Activated B cell treated with CpG ODN at 0.5 μM for 24 hours (primary cell): ENCODE data around the gene NUDT13. TPM values are rescaled to one million over a fixed set of nuclear protein-coding genes. Genes with fewer than 3 reads are reported as not detected.

ENCODE experiments used
- ATAC-seq: fragments of 200-7000 bp; cut with Tn5 transposase; one replicate; pipeline ENCODE4 v1.10.0; 2021; ENCODE audit warnings: low read depth, mild to moderate bottlenecking, moderate library complexity
- CTCF ChIA-PET: fragments of 350-600 bp; sonication (Branson Sonifier 250); formaldehyde crosslinking; loops from one replicate; lab custom pipeline; 2021; ENCODE audit warnings: antibody characterized with exemption; lab: Charles Lee
- POLR2A ChIA-PET: fragments of 350-600 bp; sonication (Branson Sonifier 250); formaldehyde crosslinking; loops from one replicate; lab custom pipeline; 2021; ENCODE audit warnings: antibody characterized with exemption; lab: Charles Lee
- DNase-seq: peaks from one replicate; pipeline ENCODE4 v3.0.0; 2022
- H3K27ac Mint-ChIP-seq: one replicate; pipeline ENCODE4 v1.8.0; 2020; ENCODE audit warnings: mixed read lengths
- H3K27me3 Mint-ChIP-seq: one replicate; pipeline ENCODE4 v1.8.0; 2021; ENCODE audit warnings: mixed read lengths
- H3K36me3 Mint-ChIP-seq: one replicate; pipeline ENCODE4 v1.8.0; 2021; ENCODE audit warnings: low read depth, mixed read lengths
- H3K4me1 Mint-ChIP-seq: one replicate; pipeline ENCODE4 v1.8.0; 2021; ENCODE audit warnings: mixed read lengths
- H3K4me3 Mint-ChIP-seq: one replicate; pipeline ENCODE4 v1.8.0; 2020; ENCODE audit warnings: mild to moderate bottlenecking, mixed read lengths
- H3K9me3 Mint-ChIP-seq: one replicate; pipeline ENCODE4 v1.8.0; 2020; ENCODE audit warnings: mixed read lengths
- intact Hi-C: fragments of 100-400 bp; cut with micrococcal nuclease; formaldehyde crosslinking; loops from one replicate; pipeline ENCODE4 v1.15.1; 2024
- total RNA-seq: library from RNA; stranded (reverse); gene quantifications from 2 replicates; pipeline ENCODE4 v1.2.3, GENCODE V29; 2022
- TF ChIP-seq, protein P1 (sequence below): fragments of 200-600 bp; IDR thresholded peaks from one replicate; pipeline ENCODE4 v1.8.0; 2022; ENCODE audit warnings: antibody characterized with exemption, mild to moderate bottlenecking

The NUDT13 gene
- total RNA-seq, 1 donor from 2014 or later = 4.6 TPM

GRCh38 chr10:73116017-73116416 is 5.8 kb downstream of the NUDT13 start:
- Mint-ChIP-seq H3K36me3 (peaks cover 21% of the 10 kb centered on the region), H3K27ac (no peak overlapping the region), H3K27me3 (no peaks in the 10 kb centered on the region), H3K4me3 (no peak overlapping the region), H3K9me3 (no peaks in the 10 kb centered on the region), H3K4me1 (peaks cover 11% of the 10 kb centered on the region)
- ATAC-seq = no peak
- DNase-seq = no peak
- ChIA-PET CTCF (no interaction called here), POLR2A (interaction anchor here (0.5 kb wide), 1 partner anchor 38 kb away, joined by 4 read pairs; no protein-coding TSS in a partner anchor)
- TF ChIP-seq, protein P1, sequence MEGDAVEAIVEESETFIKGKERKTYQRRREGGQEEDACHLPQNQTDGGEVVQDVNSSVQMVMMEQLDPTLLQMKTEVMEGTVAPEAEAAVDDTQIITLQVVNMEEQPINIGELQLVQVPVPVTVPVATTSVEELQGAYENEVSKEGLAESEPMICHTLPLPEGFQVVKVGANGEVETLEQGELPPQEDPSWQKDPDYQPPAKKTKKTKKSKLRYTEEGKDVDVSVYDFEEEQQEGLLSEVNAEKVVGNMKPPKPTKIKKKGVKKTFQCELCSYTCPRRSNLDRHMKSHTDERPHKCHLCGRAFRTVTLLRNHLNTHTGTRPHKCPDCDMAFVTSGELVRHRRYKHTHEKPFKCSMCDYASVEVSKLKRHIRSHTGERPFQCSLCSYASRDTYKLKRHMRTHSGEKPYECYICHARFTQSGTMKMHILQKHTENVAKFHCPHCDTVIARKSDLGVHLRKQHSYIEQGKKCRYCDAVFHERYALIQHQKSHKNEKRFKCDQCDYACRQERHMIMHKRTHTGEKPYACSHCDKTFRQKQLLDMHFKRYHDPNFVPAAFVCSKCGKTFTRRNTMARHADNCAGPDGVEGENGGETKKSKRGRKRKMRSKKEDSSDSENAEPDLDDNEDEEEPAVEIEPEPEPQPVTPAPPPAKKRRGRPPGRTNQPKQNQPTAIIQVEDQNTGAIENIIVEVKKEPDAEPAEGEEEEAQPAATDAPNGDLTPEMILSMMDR = no peak
- intact Hi-C loops = no loop called here

GRCh38 chr10:73117976-73118743 is 7.9 kb downstream of the NUDT13 start:
- peaks cover 6% of the 10 kb centered on the region for H3K4me1 Mint-ChIP-seq
- intact Hi-C loops = no loop called here
- H3K36me3 Mint-ChIP-seq = peaks cover 26% of the 10 kb centered on the region
- CTCF ChIA-PET = no interaction called here
- H3K4me3 Mint-ChIP-seq = no peak overlapping the region
- H3K27me3 Mint-ChIP-seq = no peaks in the 10 kb centered on the region
- ATAC-seq (peak; percentile 34), DNase-seq (no peak)
- POLR2A ChIA-PET = interaction anchor here (0.6 kb wide), 1 partner anchor 63 kb away, joined by 4 read pairs; no protein-coding TSS in a partner anchor
- H3K27ac Mint-ChIP-seq = no peak overlapping the region
- TF ChIP-seq, protein P1 = no peak
- H3K9me3 Mint-ChIP-seq = no peaks in the 10 kb centered on the region

- Mint-ChIP-seq H3K4me3 (no peak overlapping the region), H3K9me3 (no peaks in the 10 kb centered on the region), H3K36me3 (peaks cover 35% of the 10 kb centered on the region), H3K4me1 (peaks cover 6% of the 10 kb centered on the region), H3K27ac (no peak overlapping the region), H3K27me3 (no peaks in the 10 kb centered on the region)
- DNase-seq (no peak), ATAC-seq (no peak)
- intact Hi-C loops = no loop called here
- ChIA-PET CTCF (no interaction called here), POLR2A (interaction anchor here (0.6 kb wide), 1 partner anchor 1418 kb away, joined by 4 read pairs; no protein-coding TSS in a partner anchor)
- TF ChIP-seq, protein P1 = no peak
These were observed 9.2 kb downstream of the NUDT13 start for GRCh38 chr10:73119457-73119856.

DNA sequence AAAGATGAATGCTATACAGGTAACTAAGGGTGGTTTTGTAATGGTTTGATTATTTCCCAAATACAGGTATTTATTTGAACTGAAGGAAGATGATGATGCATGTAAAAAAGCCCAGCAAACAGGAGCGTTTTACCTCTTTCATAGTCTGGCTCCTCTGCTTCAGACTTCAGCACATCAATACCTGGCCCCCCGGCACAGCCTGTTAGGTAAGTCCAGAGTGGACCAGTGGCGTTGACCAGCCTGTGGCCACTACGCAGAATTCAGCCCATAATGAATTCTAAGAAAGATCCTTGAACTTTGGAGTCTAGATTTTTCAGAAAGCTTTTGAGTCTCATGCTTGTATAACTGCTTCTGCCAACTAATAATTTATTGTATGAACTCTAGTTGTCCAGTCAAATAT is 9.7 kb downstream of the NUDT13 start:
- ChIA-PET CTCF (no interaction called here), POLR2A (interaction anchor here (0.6 kb wide), 1 partner anchor 1418 kb away, joined by 4 read pairs; no protein-coding TSS in a partner anchor)
- no peaks in the 10 kb centered on the region for H3K9me3 Mint-ChIP-seq
- ATAC-seq (no peak), DNase-seq (no peak)
- peaks cover 34% of the 10 kb centered on the region for H3K36me3 Mint-ChIP-seq
- intact Hi-C loops = no loop called here
- no peak overlapping the region for H3K4me3 Mint-ChIP-seq
- H3K27me3 Mint-ChIP-seq = no peaks in the 10 kb centered on the region
- TF ChIP-seq, protein P1 = no peak
- peaks cover 6% of the 10 kb centered on the region for H3K4me1 Mint-ChIP-seq
- H3K27ac Mint-ChIP-seq = no peak overlapping the region

DNA sequence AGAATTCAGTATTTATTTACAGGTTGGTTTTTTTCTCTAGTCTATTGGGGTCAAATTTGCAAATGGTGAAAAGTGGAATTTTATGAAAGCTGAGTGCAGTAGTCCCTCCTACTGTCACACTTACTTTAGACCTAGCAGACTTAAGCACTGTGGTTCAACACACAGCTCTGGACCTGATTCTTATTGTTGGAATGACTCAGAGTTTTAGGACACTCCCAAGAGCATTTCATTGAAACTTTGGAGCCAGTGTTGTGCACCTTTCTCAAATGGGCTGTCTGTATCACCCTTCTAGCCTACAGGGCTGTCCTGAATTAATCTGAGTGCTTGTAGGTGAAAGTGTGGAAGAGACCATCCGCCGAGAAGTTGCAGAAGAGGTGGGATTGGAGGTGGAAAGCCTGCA is 16.1 kb downstream of the NUDT13 start:
- POLR2A ChIA-PET = no interaction called here
- Mint-ChIP-seq H3K27ac (no peak overlapping the region), H3K36me3 (peaks cover 50% of the 10 kb centered on the region), H3K27me3 (no peaks in the 10 kb centered on the region), H3K4me1 (peaks cover 7% of the 10 kb centered on the region), H3K4me3 (no peak overlapping the region), H3K9me3 (no peaks in the 10 kb centered on the region)
- TF ChIP-seq, protein P1 = no peak
- ATAC-seq (no peak), DNase-seq (no peak)
- CTCF ChIA-PET = no interaction called here
- intact Hi-C loops = no loop called here
